Fibroblast of lung (primary cell): Measurements from ENCODE around the gene RPL22L1. TPM values are rescaled to one million over a fixed set of nuclear protein-coding genes. Genes with fewer than 3 reads are reported as not detected.
"Not testable (repeated sequence)": the region's sequence is repeated elsewhere in the genome, so short reads cannot be mapped to it uniquely, and the experiment has no call there.

Experiments
- DNase-seq, 2 donors: peaks; one replicate each; pipeline versions ENCODE4 v3.0.0 to v3.0.0-alpha.2; 2010; ENCODE audit warnings: low read depth in 2 of 2
- H2AFZ ChIP-seq: 2 replicates; pipeline ENCODE4 v1.5.1; 2012; ENCODE audit warnings: low read length, control low read depth, inconsistent platforms
- H3K27ac ChIP-seq: 2 replicates; pipeline ENCODE4 v1.5.1; 2011; ENCODE audit warnings: low read length, control low read depth; ENCODE audit not compliant: insufficient read depth
- H3K27me3 ChIP-seq: 2 replicates; pipeline ENCODE4 v1.5.1; 2011; ENCODE audit warnings: mild to moderate bottlenecking, low read length; ENCODE audit not compliant: control insufficient read depth, insufficient read depth
- H3K36me3 ChIP-seq: 2 replicates; pipeline ENCODE4 v1.5.1; 2011; ENCODE audit warnings: low read length; ENCODE audit not compliant: control insufficient read depth, insufficient read depth
- H3K4me1 ChIP-seq: 2 replicates; pipeline ENCODE4 v1.5.1; 2011; ENCODE audit warnings: low read length; ENCODE audit not compliant: control insufficient read depth, insufficient read depth; ENCODE audit errors: extremely low read depth
- H3K4me2 ChIP-seq: 2 replicates; pipeline ENCODE4 v1.5.1; 2011; ENCODE audit warnings: low read length, control low read depth; ENCODE audit not compliant: insufficient read depth; ENCODE audit errors: extremely low read depth
- H3K4me3 ChIP-seq, 4 experiments: fragments of 200-600 bp in 1 of 4; sonication (generic) in 1 of 4; replicated peaks in 1 of 4; 2 replicates each; pipeline ENCODE4 v1.5.1; 2011 to 2016; ENCODE audit warnings: low read length in 4 of 4, low read depth in 3 of 4, mild to moderate bottlenecking in 3 of 4, control low read depth in 2 of 4, inconsistent platforms in 1 of 4, mixed read lengths in 1 of 4; ENCODE audit not compliant: insufficient read depth in 1 of 4; ENCODE audit errors: control extremely low read depth in 1 of 4
- H3K79me2 ChIP-seq: 2 replicates; pipeline ENCODE4 v1.5.1; 2012; ENCODE audit warnings: mild to moderate bottlenecking, low read length, inconsistent platforms; ENCODE audit not compliant: control insufficient read depth, insufficient read depth
- H3K9ac ChIP-seq: 2 replicates; pipeline ENCODE4 v1.5.1; 2011; ENCODE audit warnings: mild to moderate bottlenecking, low read length, control low read depth; ENCODE audit not compliant: insufficient read depth
- H3K9me3 ChIP-seq: 2 replicates; pipeline ENCODE4 v1.5.1; 2012; ENCODE audit warnings: low read depth, low read length; ENCODE audit not compliant: control insufficient read depth, insufficient read depth
- H4K20me1 ChIP-seq: 2 replicates; pipeline ENCODE4 v1.5.1; 2011; ENCODE audit warnings: low read length; ENCODE audit not compliant: control insufficient read depth, insufficient read depth; ENCODE audit errors: extremely low read depth
- EZH2 ChIP-seq: IDR thresholded peaks from 2 replicates; pipeline ENCODE4 v1.5.1; 2012; ENCODE audit warnings: low read length, control low read depth, mild to moderate bottlenecking; ENCODE audit errors: missing control alignments
- polyA plus RNA-seq, 2 donors: library from polyadenylated mRNA; depleted of rRNA in 1 of 2; stranded (reverse) in 1 of 2; unstranded in 1 of 2; fragments of >200 nt; gene quantifications; 2 replicates each; pipeline ENCODE4 v1.2.1, GENCODE V29; 2011 to 2012; ENCODE audit warnings: missing spikeins in 1 of 2
- total RNA-seq: library from RNA; depleted of rRNA; stranded (reverse); fragments of >200 nt; gene quantifications from 2 replicates; pipeline ENCODE4 v1.2.1, GENCODE V29; 2014
- TF ChIP-seq, protein P1 (sequence below), 2 donors: IDR thresholded peaks in 1 of 2; conservative IDR thresholded peaks in 1 of 2; 1 replicate in 1 of 2; 2 replicates in 1 of 2; pipeline ENCODE4 v1.5.1; 2011 to 2012; ENCODE audit warnings: low read length in 2 of 2, control low read depth in 1 of 2, inconsistent platforms in 1 of 2, low read depth in 1 of 2, mild to moderate bottlenecking in 1 of 2

RPL22L1 gene
- total and polyA plus RNA-seq, 2 donors (not counting 1 experiment from before 2014, with no cell fraction given): 71.2 to 241 TPM

DNA sequence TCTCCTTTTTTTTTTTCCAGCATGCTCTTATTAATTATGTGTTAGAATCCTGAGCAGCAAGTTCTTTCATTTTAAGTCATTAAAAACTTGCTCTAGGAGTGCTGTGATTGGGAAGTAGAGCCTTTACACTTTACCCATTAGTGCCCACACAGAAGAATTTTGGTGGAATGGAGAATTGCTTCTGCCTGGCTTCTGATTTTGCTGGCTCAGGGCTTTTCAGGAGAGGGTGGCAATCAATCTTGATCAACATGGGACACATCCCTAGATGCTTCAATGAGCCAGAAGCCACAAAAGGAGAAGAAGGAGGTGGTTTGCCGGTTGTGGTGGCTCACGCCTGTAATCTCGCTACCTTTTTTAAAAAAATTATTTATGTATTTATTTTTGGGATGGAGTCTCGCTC lies 39.4 kb downstream of the RPL22L1 start:
- H3K4me2 ChIP-seq: no peak overlapping the region
- no peak overlapping the region for H2AFZ ChIP-seq
- H4K20me1 ChIP-seq: no peaks in the 10 kb centered on the region
- H3K9me3 ChIP-seq: no peaks in the 10 kb centered on the region
- H3K27ac ChIP-seq: no peak overlapping the region
- H3K4me1 ChIP-seq: no peaks in the 10 kb centered on the region
- no peak overlapping the region for H3K4me3 ChIP-seq
- no peaks in the 10 kb centered on the region for H3K36me3 ChIP-seq
- H3K9ac ChIP-seq: no peak overlapping the region
- DNase-seq: no peak
- H3K79me2 ChIP-seq: no peaks in the 10 kb centered on the region
- TF ChIP-seq EZH2: no peak
- TF ChIP-seq, protein P1, sequence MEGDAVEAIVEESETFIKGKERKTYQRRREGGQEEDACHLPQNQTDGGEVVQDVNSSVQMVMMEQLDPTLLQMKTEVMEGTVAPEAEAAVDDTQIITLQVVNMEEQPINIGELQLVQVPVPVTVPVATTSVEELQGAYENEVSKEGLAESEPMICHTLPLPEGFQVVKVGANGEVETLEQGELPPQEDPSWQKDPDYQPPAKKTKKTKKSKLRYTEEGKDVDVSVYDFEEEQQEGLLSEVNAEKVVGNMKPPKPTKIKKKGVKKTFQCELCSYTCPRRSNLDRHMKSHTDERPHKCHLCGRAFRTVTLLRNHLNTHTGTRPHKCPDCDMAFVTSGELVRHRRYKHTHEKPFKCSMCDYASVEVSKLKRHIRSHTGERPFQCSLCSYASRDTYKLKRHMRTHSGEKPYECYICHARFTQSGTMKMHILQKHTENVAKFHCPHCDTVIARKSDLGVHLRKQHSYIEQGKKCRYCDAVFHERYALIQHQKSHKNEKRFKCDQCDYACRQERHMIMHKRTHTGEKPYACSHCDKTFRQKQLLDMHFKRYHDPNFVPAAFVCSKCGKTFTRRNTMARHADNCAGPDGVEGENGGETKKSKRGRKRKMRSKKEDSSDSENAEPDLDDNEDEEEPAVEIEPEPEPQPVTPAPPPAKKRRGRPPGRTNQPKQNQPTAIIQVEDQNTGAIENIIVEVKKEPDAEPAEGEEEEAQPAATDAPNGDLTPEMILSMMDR (conservative IDR thresholded peaks at IDR 0.05 in 1 of 2, IDR thresholded peaks at IDR 0.05 in 1 of 2; ENCODE audit: low read depth in 1 of 2, low read length in 2 of 2): no peak
- H3K27me3 ChIP-seq: peaks cover 4% of the 10 kb centered on the region

DNA sequence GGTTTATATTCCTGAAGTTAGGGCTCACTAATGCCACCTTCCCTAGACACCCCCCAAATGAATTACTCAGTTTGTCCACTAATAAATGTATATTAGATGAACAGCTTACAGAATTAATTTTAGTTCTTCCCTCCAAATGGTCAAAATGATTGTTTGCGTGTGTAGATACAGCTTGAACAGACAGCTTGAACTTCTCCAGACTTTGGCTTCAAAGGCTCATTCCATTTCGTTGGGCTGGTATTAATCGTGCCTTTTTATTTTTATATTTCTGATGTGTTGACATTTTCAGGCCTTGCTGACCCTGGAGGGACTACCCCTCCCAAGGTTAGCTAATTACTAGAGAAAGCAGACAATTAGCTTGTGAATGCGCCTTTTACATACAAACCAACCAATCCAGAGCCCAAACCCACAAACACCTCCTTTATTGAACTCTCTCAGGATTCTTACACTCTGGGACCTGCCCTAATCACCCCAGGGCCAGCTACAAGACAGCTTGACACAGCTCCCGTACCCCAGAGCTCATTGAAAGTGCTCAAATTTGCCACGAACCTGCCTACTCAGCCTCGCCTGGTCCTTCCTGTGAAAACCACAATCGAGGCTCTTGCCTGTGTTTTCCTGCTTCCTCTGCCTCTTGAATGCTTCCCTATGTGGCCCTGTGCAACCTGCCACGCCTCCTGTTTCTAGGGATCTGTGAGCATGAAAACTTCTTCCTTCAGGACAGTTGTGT lies 40.3 kb downstream of the RPL22L1 start:
- Histone ChIP-seq H3K27me3 (peaks cover 4% of the 10 kb centered on the region), H3K27ac (no peak overlapping the region), H3K36me3 (no peaks in the 10 kb centered on the region), H4K20me1 (no peaks in the 10 kb centered on the region), H3K4me1 (no peaks in the 10 kb centered on the region), H3K79me2 (no peaks in the 10 kb centered on the region), H3K9me3 (no peaks in the 10 kb centered on the region), H3K4me3 (no peak overlapping the region), H2AFZ (no peak overlapping the region), H3K9ac (no peak overlapping the region), H3K4me2 (no peak overlapping the region)
- DNase-seq: no peak
- TF ChIP-seq EZH2: no peak
- TF ChIP-seq, protein P1 (conservative IDR thresholded peaks at IDR 0.05 in 1 of 2, IDR thresholded peaks at IDR 0.05 in 1 of 2; ENCODE audit: low read depth in 1 of 2, low read length in 2 of 2): no peak

DNA sequence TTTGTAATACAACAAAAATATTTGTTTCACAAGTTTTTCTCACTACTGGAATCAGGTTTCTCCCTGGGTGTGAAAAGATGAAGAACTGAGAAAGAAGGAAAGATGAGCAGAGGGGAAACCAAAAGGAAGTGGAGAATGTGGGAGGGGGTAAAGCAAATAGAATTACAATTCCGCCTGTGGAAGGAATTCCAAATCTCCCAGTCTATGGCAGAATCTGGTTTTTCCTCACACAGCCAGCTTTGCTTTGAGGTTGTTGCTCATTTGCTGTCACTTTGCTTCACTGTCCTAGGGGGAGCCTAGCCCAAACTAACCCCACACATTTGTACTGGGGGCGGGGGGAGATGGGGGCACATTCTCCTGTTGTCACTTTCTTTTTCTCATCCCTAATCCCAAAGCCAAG lies 43.9 kb downstream of the RPL22L1 start:
- H3K9me3 ChIP-seq: no peaks in the 10 kb centered on the region
- H3K9ac ChIP-seq: no peak overlapping the region
- H4K20me1 ChIP-seq: no peaks in the 10 kb centered on the region
- H3K4me3 ChIP-seq: no peak overlapping the region
- H3K36me3 ChIP-seq: no peaks in the 10 kb centered on the region
- no peaks in the 10 kb centered on the region for H3K4me1 ChIP-seq
- no peak for DNase-seq
- TF ChIP-seq EZH2: no peak
- TF ChIP-seq, protein P1 (conservative IDR thresholded peaks at IDR 0.05 in 1 of 2, IDR thresholded peaks at IDR 0.05 in 1 of 2; ENCODE audit: low read depth in 1 of 2, low read length in 2 of 2): no peak
- no peak overlapping the region for H2AFZ ChIP-seq
- H3K27ac ChIP-seq: no peak overlapping the region
- H3K4me2 ChIP-seq: no peak overlapping the region
- H3K79me2 ChIP-seq: no peaks in the 10 kb centered on the region
- no peaks in the 10 kb centered on the region for H3K27me3 ChIP-seq

DNA sequence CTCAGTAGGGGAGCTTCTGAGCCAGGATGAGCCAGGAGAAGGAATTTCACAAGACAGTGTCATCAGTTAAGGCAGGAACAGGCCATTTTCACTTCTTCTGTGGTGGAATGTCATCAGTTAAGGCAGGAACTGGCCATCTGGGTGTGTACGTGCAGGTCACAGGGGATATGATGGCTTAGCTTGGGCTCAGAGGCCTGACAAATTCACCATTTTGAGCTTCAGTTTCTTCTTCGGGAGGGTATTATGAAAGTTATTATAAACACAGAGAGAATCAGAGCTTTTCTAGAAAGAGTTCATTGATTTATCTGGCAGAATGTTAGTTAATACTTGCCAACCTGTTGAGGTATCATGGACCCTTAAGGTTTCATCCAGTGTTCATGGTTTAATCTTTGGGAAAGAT lies 46.4 kb downstream of the RPL22L1 start:
- H3K27me3 ChIP-seq, H3K4me2 ChIP-seq, H3K9me3 ChIP-seq, H3K4me1 ChIP-seq, H3K79me2 ChIP-seq, H3K27ac ChIP-seq, DNase-seq, H3K9ac ChIP-seq, H3K36me3 ChIP-seq, H2AFZ ChIP-seq, H3K4me3 ChIP-seq, H4K20me1 ChIP-seq: not testable (repeated sequence)

DNA sequence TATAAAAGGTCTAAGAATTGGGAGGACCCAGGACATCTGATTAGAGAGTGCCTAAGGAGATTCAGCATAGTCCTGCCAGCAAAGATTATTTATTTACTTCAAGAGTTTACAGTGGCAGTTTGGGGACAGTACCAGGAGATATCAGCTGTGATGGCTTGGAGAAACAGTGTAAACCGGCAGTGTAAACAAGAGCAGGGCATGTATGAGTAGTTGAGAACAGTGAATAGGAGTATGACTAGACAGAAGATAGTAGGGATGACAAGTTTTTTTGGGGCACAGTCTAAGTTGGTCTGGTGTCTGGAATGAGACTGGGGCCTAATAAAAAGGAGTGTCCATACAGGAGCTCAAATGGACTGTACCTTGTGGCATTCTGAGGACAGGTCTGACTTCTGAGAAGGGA lies 51.7 kb downstream of the RPL22L1 start:
- not testable (repeated sequence) for H3K9ac ChIP-seq, H4K20me1 ChIP-seq, DNase-seq, H3K27me3 ChIP-seq, H3K36me3 ChIP-seq, H3K79me2 ChIP-seq, H3K9me3 ChIP-seq, H3K4me2 ChIP-seq, H2AFZ ChIP-seq, H3K4me1 ChIP-seq, H3K27ac ChIP-seq, H3K4me3 ChIP-seq
